Lung (tissue), 12 donors: ENCODE data around the gene HTRA1. TPM values are rescaled to one million over a fixed set of nuclear protein-coding genes. Genes with fewer than 3 reads are reported as not detected.

Source experiments
- ATAC-seq: fragments of 200-7000 bp; cut with Tn5 transposase; one replicate; pipeline ENCODE4 v1.9.1; 2020; ENCODE audit warnings: moderate number of reproducible peaks; ENCODE audit not compliant: insufficient read depth, low FRiP score
- DNase-seq, 3 donors: peaks; one replicate each; pipeline ENCODE4 v3.0.0-alpha.2; 2013 to 2017
- H3K27ac ChIP-seq, 2 donors: one replicate each; pipeline ENCODE4 v1.5.1; 2013; ENCODE audit warnings: mild to moderate bottlenecking in 2 of 2, moderate library complexity in 2 of 2, control low read depth in 1 of 2, inconsistent platforms in 1 of 2, low read depth in 1 of 2, low read length in 1 of 2
- H3K27me3 ChIP-seq, 3 donors: one replicate each; pipeline ENCODE4 v1.5.1; 2013; ENCODE audit warnings: low read length in 2 of 3; ENCODE audit not compliant: control insufficient read depth in 3 of 3, insufficient read depth in 3 of 3
- H3K36me3 ChIP-seq, 4 donors: one replicate each; pipeline ENCODE4 v1.5.1; 2013; ENCODE audit warnings: low read length in 4 of 4, mild to moderate bottlenecking in 1 of 4, moderate library complexity in 1 of 4; ENCODE audit not compliant: control insufficient read depth in 4 of 4, insufficient read depth in 4 of 4
- H3K4me1 ChIP-seq, 5 donors: one replicate each; pipeline ENCODE4 v1.5.1; 2013; ENCODE audit warnings: low read length in 5 of 5, mild to moderate bottlenecking in 2 of 5, moderate library complexity in 1 of 5; ENCODE audit not compliant: control insufficient read depth in 5 of 5, insufficient read depth in 5 of 5
- H3K4me3 ChIP-seq: one replicate; pipeline ENCODE4 v1.5.1; 2013; ENCODE audit warnings: mild to moderate bottlenecking, control low read depth, moderate library complexity
- H3K9ac ChIP-seq, 2 donors: one replicate each; pipeline ENCODE4 v1.5.1; 2013; ENCODE audit warnings: low read length in 2 of 2, control low read depth in 1 of 2; ENCODE audit not compliant: insufficient read depth in 1 of 2
- H3K9me3 ChIP-seq, 4 donors: one replicate each; pipeline ENCODE4 v1.5.1; 2013; ENCODE audit warnings: low read length in 3 of 4, mild to moderate bottlenecking in 1 of 4, moderate library complexity in 1 of 4; ENCODE audit not compliant: control insufficient read depth in 4 of 4, insufficient read depth in 3 of 4
- CTCF ChIP-seq: IDR thresholded peaks from 2 replicates; pipeline ENCODE4 v1.5.1; 2012; ENCODE audit warnings: mild to moderate bottlenecking; ENCODE audit errors: control extremely low read depth, extremely low read depth
- WGBS, 2 donors: extraction: QIAGEN DNeasy Blood & Tissue Kit; methylation state at CpG; one replicate each; pipeline ENCODE4 v1.1.7; 2013; 5-methylcytosine and 5-hydroxymethylcytosine counted together
- polyA plus RNA-seq, 2 donors: library from polyadenylated mRNA; stranded (reverse); fragments of 200-250 nt; gene quantifications; one replicate each; pipeline ENCODE4 v1.2.1, GENCODE V29; 2013
- total RNA-seq, 2 donors: library from RNA; depleted of rRNA in 1 of 2; stranded (reverse); fragments of >200 nt in 1 of 2; gene quantifications; one replicate each; pipeline ENCODE4 v1.2.1, GENCODE V29; 2014 to 2021
- donor health status: control.
- donor health status: control.
- donor health status: Bipolar disorder and iron deficiency.
- donor health status: healthy.
- donor health status: DM: yes; HTN: yes; CAD: no.

HTRA1 gene
- total and polyA plus RNA-seq, 4 donors, result 30.4 to 59.8 (median 46.1) TPM

GRCh38 chr10:122504610-122504950 is 43.2 kb downstream of the HTRA1 start:
- no peak overlapping the region for H3K27ac ChIP-seq
- ATAC-seq, result peak; percentile 84

GRCh38 chr10:122505011-122505410 is 43.7 kb downstream of the HTRA1 start:
- Histone ChIP-seq H3K4me3 (no peak overlapping the region), H3K4me1 (peaks cover 0 to 12% (median 3%) of the 10 kb centered on the region in 5 donors), H3K36me3 (peaks cover 0 to 5% (median 0%) of the 10 kb centered on the region in 4 donors), H3K9me3 (no peaks in the 10 kb centered on the region), H3K27ac (no peak overlapping the region), H3K9ac (no peak overlapping the region), H3K27me3 (no peaks in the 10 kb centered on the region)
- DNase-seq (no peak), ATAC-seq (no peak)
- WGBS, 2 donors, result 91 to 94% methylated on average over 5 of the region's 5 CpGs
- TF ChIP-seq CTCF, result no peak

More at GRCh38 chr10:122504610-122504950, 43.2 kb downstream of the HTRA1 start:
- Histone ChIP-seq H3K9me3 (no peaks in the 10 kb centered on the region), H3K27me3 (no peaks in the 10 kb centered on the region), H3K36me3 (peaks cover 0 to 5% (median 0%) of the 10 kb centered on the region in 4 donors), H3K4me1 (peaks cover 0 to 17% (median 3%) of the 10 kb centered on the region in 5 donors), H3K9ac (no peak overlapping the region), H3K4me3 (no peak overlapping the region)
- peak; percentile 90 to 95 (median 91) for DNase-seq
- TF ChIP-seq CTCF, result no peak
- WGBS, 2 donors, result 32 to 69% methylated on average over 6 of the region's 6 CpGs

- Histone ChIP-seq H3K4me1 (peaks cover 0 to 11% (median 0%) of the 10 kb centered on the region in 5 donors), H3K9me3 (no peaks in the 10 kb centered on the region), H3K4me3 (no peak overlapping the region), H3K36me3 (peaks cover 0 to 7% (median 0%) of the 10 kb centered on the region in 4 donors), H3K9ac (no peak overlapping the region), H3K27me3 (no peaks in the 10 kb centered on the region), H3K27ac (no peak overlapping the region)
- TF ChIP-seq CTCF, result no peak
- ATAC-seq (no peak), DNase-seq (no peak)
- WGBS, 2 donors, result 90 to 93% methylated on average over 15 of the region's 15 CpGs
Measured at GRCh38 chr10:122505885-122506645, 44.7 kb downstream of the HTRA1 start.
